Right atrium auricular region (tissue), 2 donors: ENCODE measurements around the gene EMILIN2. TPM values are rescaled to one million over a fixed set of nuclear protein-coding genes. Genes with fewer than 3 reads are reported as not detected.

Experiments
- DNase-seq: peaks from one replicate; pipeline ENCODE4 v3.0.0-alpha.2; 2019; ENCODE audit warnings: low spot score
- H3K27ac ChIP-seq, 2 donors: fragments of 200-600 bp; sonication (generic); 1 replicate in 1 of 2; 2 replicates in 1 of 2; pipeline ENCODE4 v1.5.1; 2016 to 2019
- H3K27me3 ChIP-seq, 2 donors: fragments of 200-600 bp; sonication (generic); one replicate each; pipeline versions ENCODE4 v1.5.1 to v1.6.0; 2017 to 2019
- H3K36me3 ChIP-seq: fragments of 200-600 bp; sonication (generic); one replicate; pipeline ENCODE4 v1.5.1; 2016
- H3K4me1 ChIP-seq, 2 donors: fragments of 200-600 bp; sonication (generic); one replicate each; pipeline versions ENCODE4 v1.5.1 to v1.6.0; 2017 to 2019
- H3K4me3 ChIP-seq, 2 donors: fragments of 200-600 bp; sonication (generic); 1 replicate in 1 of 2; 2 replicates in 1 of 2; pipeline ENCODE4 v1.5.1; 2017 to 2019; ENCODE audit warnings: mild to moderate bottlenecking in 1 of 2, moderate library complexity in 1 of 2
- H3K9me3 ChIP-seq, 2 donors: fragments of 200-600 bp; sonication (generic); one replicate each; pipeline ENCODE4 v1.5.1; 2019
- total RNA-seq, 2 donors: library from RNA; depleted of rRNA; stranded (reverse); fragments of >200 nt; gene quantifications; one replicate each; pipeline ENCODE4 v1.1.0, GENCODE V29; 2016
- TF ChIP-seq, protein P1 (sequence below), 2 donors: fragments of 200-600 bp; sonication (generic); IDR thresholded peaks; one replicate each; pipeline ENCODE4 v1.5.1; 2019; ENCODE audit warnings: antibody characterized with exemption in 2 of 2

EMILIN2 gene
- total RNA-seq, 2 donors from 2014 or later = 6.9 to 13.2 TPM

DNA sequence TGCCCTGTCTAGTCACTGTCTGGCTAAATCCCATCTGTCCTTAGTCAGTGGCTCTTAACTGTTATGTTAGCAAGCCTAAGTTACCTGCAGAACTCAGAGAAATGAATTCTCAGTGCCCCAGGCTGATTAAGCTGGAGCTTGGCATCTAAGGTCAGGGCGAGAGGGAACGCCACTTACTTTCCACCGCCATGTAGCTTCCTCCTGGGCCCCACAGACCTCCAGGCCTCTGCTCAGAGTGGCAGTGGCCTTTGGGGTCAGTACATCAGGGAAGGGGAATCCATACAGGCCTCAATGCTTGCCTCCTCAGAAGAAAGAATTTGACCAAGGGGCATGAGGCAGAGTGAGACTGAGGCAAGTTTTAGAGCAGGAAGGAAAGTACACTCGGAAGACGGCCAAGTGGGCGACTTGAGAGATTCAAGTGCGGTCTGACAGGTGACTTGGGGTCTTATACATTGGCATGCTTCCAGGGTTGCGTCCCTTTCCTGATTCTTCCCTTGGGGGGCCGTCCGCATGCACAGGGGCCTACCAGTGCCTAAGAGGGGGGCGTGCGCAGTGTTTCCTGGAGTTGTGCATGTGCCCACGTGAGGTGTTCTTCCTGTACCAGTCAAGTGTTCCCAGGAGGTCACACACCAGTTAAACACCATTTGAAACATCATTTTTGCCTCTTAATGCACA lies 64.1 kb downstream of the EMILIN2 start:
- no peak overlapping the region for H3K27ac ChIP-seq
- TF ChIP-seq, protein P1, sequence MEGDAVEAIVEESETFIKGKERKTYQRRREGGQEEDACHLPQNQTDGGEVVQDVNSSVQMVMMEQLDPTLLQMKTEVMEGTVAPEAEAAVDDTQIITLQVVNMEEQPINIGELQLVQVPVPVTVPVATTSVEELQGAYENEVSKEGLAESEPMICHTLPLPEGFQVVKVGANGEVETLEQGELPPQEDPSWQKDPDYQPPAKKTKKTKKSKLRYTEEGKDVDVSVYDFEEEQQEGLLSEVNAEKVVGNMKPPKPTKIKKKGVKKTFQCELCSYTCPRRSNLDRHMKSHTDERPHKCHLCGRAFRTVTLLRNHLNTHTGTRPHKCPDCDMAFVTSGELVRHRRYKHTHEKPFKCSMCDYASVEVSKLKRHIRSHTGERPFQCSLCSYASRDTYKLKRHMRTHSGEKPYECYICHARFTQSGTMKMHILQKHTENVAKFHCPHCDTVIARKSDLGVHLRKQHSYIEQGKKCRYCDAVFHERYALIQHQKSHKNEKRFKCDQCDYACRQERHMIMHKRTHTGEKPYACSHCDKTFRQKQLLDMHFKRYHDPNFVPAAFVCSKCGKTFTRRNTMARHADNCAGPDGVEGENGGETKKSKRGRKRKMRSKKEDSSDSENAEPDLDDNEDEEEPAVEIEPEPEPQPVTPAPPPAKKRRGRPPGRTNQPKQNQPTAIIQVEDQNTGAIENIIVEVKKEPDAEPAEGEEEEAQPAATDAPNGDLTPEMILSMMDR (IDR thresholded peaks at IDR 0.05) = no peak
- H3K4me1 ChIP-seq = peaks cover 0 to 20% of the 10 kb centered on the region in 2 donors
- no peaks in the 10 kb centered on the region for H3K9me3 ChIP-seq
- DNase-seq = no peak
- no peaks in the 10 kb centered on the region for H3K27me3 ChIP-seq
- H3K36me3 ChIP-seq = peaks cover 13% of the 10 kb centered on the region
- H3K4me3 ChIP-seq = no peak overlapping the region

- peaks cover 13% of the 10 kb centered on the region for H3K36me3 ChIP-seq
- no peak overlapping the region for H3K4me3 ChIP-seq
- peaks cover 0 to 14% of the 10 kb centered on the region in 2 donors for H3K4me1 ChIP-seq
- TF ChIP-seq, protein P1 (IDR thresholded peaks at IDR 0.05) = no peak
- no peak for DNase-seq
- H3K27ac ChIP-seq = no peak overlapping the region
- no peaks in the 10 kb centered on the region for H3K27me3 ChIP-seq
- no peaks in the 10 kb centered on the region for H3K9me3 ChIP-seq
These were observed 64.7 kb downstream of the EMILIN2 start for GRCh38 chr18:2911533-2911932.

- no peaks in the 10 kb centered on the region for H3K9me3 ChIP-seq
- no peak overlapping the region for H3K4me3 ChIP-seq
- DNase-seq = peak; percentile 55
- TF ChIP-seq, protein P1 (IDR thresholded peaks at IDR 0.05) = no peak
- no peaks in the 10 kb centered on the region for H3K27me3 ChIP-seq
- peaks cover 13% of the 10 kb centered on the region for H3K36me3 ChIP-seq
- no peak overlapping the region for H3K27ac ChIP-seq
- peaks cover 0 to 3% of the 10 kb centered on the region in 2 donors for H3K4me1 ChIP-seq
These were observed 65.8 kb downstream of the EMILIN2 start for GRCh38 chr18:2912357-2913299.

- Histone ChIP-seq H3K9me3 (no peaks in the 10 kb centered on the region), H3K27me3 (no peaks in the 10 kb centered on the region), H3K36me3 (peaks cover 13% of the 10 kb centered on the region), H3K27ac (no peak overlapping the region), H3K4me1 (no peaks in the 10 kb centered on the region), H3K4me3 (no peak overlapping the region)
- peak; percentile 55 for DNase-seq
- TF ChIP-seq, protein P1 (IDR thresholded peaks at IDR 0.05) = no peak
These were observed 66.7 kb downstream of the EMILIN2 start for GRCh38 chr18:2913398-2914005.

DNA sequence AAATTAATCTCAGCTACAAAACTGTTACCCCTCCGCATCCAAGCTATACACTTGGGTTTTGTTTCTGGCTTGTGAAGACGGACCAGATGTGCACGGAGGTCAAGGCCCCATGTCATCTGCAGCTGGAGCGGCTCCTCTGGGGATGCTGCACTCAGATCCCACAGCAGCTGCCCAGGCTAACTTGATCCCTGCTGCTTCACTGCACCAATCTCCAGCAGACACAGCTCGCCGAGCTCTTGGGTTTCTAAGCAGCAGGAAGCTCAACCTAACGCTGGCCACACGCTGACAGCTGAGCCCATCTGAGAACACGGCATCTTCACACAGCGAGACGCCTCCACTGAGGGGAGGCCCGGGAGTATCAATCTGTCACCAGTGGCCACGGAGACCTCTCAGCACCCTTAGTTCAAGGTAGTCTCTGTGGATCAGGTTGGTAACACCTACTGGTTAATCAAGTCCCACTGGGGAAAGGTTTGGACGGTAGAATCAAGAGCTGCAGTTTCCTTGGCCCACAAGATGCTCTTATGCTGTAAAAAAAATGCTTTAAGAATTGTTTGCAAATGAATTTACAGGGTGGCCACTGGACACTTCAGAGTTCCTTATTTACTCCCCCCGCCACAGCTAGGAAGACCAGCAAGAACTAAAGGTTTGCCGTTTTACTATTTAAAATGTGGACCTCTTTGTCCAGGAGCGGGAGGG lies 67.5 kb downstream of the EMILIN2 start:
- Histone ChIP-seq H3K4me1 (no peaks in the 10 kb centered on the region), H3K27me3 (no peaks in the 10 kb centered on the region), H3K36me3 (peaks cover 18% of the 10 kb centered on the region), H3K27ac (no peak overlapping the region), H3K4me3 (no peak overlapping the region), H3K9me3 (no peaks in the 10 kb centered on the region)
- DNase-seq = peak; percentile 54
- TF ChIP-seq, protein P1 (IDR thresholded peaks at IDR 0.05) = no peak
